ENCODE data around the gene KLHL29.

DNA sequence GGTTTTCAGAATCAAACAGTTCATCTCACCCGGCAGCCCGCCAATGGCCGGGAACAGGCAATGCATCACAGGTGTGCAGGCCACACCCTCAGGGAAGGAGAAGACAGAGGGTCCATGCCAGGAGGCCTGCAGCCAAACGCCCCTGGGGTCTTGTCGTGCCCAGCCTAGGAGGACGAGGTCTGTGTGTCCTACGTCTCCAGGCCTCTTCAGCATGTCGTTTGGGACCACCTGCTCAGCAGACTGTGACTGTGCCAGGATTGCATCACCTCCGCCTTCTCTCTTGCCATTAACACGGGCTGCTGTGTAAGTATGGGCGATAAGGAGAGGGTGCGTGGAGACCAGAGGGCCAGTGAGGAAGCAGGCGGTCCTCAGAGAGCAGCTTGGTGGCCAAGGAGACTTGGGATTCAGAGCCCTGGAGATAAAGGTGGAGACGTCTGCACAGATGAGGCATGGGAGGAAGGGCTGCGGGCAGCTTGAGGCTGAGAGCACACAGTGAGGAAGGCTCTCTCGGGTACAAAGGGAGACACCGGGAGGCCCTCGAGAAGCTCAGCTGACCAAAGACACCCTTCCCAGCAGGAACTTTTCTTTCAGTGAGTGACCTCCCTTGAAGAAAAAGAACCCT is 37.4 kb upstream of the KLHL29 start:
- TF ChIP-seq, protein P1, sequence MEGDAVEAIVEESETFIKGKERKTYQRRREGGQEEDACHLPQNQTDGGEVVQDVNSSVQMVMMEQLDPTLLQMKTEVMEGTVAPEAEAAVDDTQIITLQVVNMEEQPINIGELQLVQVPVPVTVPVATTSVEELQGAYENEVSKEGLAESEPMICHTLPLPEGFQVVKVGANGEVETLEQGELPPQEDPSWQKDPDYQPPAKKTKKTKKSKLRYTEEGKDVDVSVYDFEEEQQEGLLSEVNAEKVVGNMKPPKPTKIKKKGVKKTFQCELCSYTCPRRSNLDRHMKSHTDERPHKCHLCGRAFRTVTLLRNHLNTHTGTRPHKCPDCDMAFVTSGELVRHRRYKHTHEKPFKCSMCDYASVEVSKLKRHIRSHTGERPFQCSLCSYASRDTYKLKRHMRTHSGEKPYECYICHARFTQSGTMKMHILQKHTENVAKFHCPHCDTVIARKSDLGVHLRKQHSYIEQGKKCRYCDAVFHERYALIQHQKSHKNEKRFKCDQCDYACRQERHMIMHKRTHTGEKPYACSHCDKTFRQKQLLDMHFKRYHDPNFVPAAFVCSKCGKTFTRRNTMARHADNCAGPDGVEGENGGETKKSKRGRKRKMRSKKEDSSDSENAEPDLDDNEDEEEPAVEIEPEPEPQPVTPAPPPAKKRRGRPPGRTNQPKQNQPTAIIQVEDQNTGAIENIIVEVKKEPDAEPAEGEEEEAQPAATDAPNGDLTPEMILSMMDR (conservative IDR thresholded peaks at IDR 0.05): no peak
- no peak for TF ChIP-seq ZFX (IDR thresholded peaks at IDR 0.05)
